ENCODE data around the gene HK1.
A peak's percentile ranks its signal among the peaks of the same experiment; 100 is the strongest.

The HK1 gene

DNA sequence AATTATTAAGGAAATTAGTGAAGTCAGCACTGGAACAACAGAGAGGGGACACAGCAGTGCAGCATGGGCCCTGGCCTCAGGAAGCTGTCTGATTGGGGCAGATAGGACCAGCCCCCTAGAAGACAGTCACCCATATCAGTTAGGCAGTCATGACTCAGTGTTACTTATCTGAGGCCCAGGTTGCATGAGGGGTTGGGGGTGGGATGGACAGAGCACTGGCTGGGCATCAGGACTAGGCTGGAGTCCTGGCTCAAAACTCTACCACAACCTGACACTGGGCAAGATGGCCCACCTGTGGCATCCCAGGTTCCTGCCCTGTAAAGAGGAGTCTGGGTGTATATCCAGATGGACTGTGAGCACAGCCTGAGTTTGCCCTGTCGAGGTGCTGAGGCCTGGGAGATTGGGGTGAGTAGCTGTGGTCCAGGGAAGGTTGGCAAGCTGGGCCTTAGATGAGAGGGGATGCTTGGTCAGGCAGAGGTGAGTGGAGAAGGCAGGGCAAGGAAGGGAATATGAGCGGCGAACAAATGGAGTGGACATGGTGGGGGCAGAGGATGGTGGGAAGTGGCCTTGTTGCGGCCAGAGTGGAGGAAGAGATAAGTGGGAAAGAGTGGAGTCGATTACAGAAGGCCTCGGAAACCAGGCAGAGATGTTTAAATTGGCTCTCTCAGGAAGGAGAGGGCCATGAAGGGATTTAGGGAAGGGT is 37.5 kb downstream of the HK1 start:
- no peak for TF ChIP-seq CTCF (IDR thresholded peaks at IDR 0.05; ENCODE audit: control insufficient read depth, extremely low read depth, insufficient read depth)
- DNase-seq (ENCODE audit: low read depth): no peak
- H3K4me3 ChIP-seq (ENCODE audit: low read depth, low read length): no peak overlapping the region

GRCh38 chr10:69316313-69317059 is 38.2 kb downstream of the HK1 start:
- DNase-seq (ENCODE audit: low read depth): no peak
- no peak for TF ChIP-seq CTCF (IDR thresholded peaks at IDR 0.05; ENCODE audit: control insufficient read depth, extremely low read depth, insufficient read depth)

DNA sequence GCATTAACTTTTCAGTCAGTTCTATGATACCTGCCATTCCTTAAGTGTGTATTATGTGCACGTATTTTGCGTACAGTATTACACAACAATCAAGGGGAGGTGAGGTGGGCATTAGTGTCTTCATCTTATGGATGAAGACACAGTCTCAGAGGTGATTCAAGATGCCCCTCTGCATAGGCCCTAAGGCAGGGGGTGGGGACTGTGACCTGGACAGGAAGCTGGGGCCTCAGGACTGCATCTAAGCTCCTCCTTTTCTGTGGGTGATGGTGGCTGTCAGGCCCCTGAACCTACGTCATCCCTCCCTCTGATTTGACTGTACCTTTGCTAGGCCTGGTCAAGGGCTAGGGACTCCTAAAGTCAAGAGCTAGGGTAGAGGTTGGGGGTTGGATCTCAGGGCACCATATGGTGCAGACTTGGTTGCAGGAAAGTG is 38.9 kb downstream of the HK1 start:
- DNase-seq (ENCODE audit: low read depth): no peak
- no peak overlapping the region for H3K4me3 ChIP-seq (ENCODE audit: low read depth, low read length)
- no peak for TF ChIP-seq CTCF (IDR thresholded peaks at IDR 0.05; ENCODE audit: control insufficient read depth, extremely low read depth, insufficient read depth)

More at GRCh38 chr10:69316313-69317059, 38.2 kb downstream of the HK1 start:
- H3K4me3 ChIP-seq (ENCODE audit: low read depth, low read length): no peak overlapping the region

DNA sequence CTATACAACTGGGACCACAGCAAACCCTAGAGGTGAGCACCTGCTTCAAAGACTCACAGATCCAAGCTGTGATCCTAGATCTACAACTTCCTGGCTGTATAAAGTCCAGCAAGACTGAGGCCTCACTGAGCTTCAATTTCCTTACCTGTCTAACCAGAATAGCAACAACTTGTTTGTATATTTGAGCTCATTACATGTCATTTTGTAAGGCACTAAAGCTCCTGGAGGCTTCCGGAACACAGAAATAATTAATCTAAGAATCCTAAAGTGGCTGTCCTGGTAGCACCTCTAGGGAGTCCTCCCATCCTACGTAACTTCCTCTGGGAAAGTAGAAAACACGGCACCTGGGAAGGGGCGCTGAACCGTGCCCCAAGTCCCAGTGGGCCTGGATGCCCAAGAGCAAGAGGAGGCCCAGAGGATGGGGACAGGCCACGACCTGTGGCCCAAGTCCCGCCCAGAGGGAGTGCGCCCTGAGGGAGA is 39.4 kb downstream of the HK1 start:
- peak; percentile 76 for DNase-seq (ENCODE audit: low read depth)
- TF ChIP-seq CTCF (IDR thresholded peaks at IDR 0.05; ENCODE audit: control insufficient read depth, extremely low read depth, insufficient read depth): no peak
- H3K4me3 ChIP-seq (ENCODE audit: low read depth, low read length): peak overlapping the region; percentile 97

DNA sequence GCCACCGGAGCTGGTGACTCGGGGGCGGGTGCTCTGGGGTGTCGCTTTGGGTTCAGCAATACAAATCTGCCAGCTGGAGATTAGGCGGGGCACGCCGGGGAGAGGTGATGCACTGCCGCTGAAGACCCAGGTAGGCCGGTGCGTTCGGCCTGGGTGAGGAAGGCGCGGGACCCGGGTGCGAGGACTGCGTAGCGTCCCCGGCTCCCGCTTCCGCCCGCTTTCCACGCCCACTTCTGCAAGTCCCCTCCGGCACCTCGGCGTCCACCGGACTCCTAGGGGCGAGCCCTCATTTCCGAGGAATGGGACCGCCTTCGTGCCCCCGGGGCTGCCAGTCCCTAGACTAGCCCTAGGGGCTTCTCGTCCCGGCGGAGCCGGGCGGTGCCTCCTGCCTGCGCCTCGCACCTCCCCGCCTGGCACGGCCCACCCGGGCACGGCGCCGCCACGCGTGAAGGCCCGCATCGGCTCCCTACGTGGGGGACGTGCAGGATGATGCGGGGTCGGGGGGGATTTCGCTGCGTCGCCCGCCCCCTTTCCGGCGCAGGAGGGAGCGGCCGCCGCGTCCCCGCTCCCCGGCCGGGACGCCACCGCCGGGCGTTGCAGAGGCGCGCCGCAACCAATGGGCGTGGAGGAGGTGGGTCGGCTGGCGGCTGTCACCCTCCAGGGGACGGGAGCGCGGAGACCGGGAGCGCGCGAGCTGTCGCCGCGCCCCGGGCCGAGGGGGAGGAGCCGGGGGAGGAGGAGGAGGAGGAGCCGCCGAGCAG is 40.0 kb downstream of the HK1 start:
- no peak for TF ChIP-seq CTCF (IDR thresholded peaks at IDR 0.05; ENCODE audit: control insufficient read depth, extremely low read depth, insufficient read depth)
- H3K4me3 ChIP-seq (ENCODE audit: low read depth, low read length): peak overlapping the region; percentile 97
- DNase-seq (ENCODE audit: low read depth): peak; percentile 54

- no peak for DNase-seq (ENCODE audit: low read depth)
- no peak for TF ChIP-seq CTCF (IDR thresholded peaks at IDR 0.05; ENCODE audit: control insufficient read depth, extremely low read depth, insufficient read depth)
- peak overlapping the region; percentile 97 for H3K4me3 ChIP-seq (ENCODE audit: low read depth, low read length)
Observed at GRCh38 chr10:69318867-69319727, 40.8 kb downstream of the HK1 start.
